ENCODE results near the gene SERPINB6.
"Not testable (repeated sequence)": the region's sequence is repeated elsewhere in the genome, so short reads cannot be mapped to it uniquely, and the experiment has no call there.

The SERPINB6 gene

GRCh38 chr6:3007571-3007970, 36.2 kb upstream of the SERPINB6 start:
- TF ChIP-seq GATA1 (IDR thresholded peaks at IDR 0.05; ENCODE audit: low read depth, low read length) = no peak
- TF ChIP-seq POLR2A (IDR thresholded peaks at IDR 0.05; ENCODE audit: low read length) = no peak
- no peak for DNase-seq

GRCh38 chr6:3006476-3006875, 35.1 kb upstream of the SERPINB6 start:
- no peak for TF ChIP-seq GATA1 (IDR thresholded peaks at IDR 0.05; ENCODE audit: low read depth, low read length)
- TF ChIP-seq POLR2A (IDR thresholded peaks at IDR 0.05; ENCODE audit: low read length) = no peak
- DNase-seq = no peak

GRCh38 chr6:3005874-3006273, 34.5 kb upstream of the SERPINB6 start:
- TF ChIP-seq GATA1 (IDR thresholded peaks at IDR 0.05; ENCODE audit: low read depth, low read length) (no peak), POLR2A (IDR thresholded peaks at IDR 0.05; ENCODE audit: low read length) (no peak)
- DNase-seq = no peak

GRCh38 chr6:3005077-3005476, 33.7 kb upstream of the SERPINB6 start:
- DNase-seq = no peak
- TF ChIP-seq GATA1 (IDR thresholded peaks at IDR 0.05; ENCODE audit: low read depth, low read length) = no peak
- TF ChIP-seq POLR2A (IDR thresholded peaks at IDR 0.05; ENCODE audit: low read length) = no peak

- DNase-seq = not testable (repeated sequence)
These were observed 31.9 kb upstream of the SERPINB6 start for GRCh38 chr6:3003226-3003625.

GRCh38 chr6:3001773-3002293, 30.5 kb upstream of the SERPINB6 start:
- DNase-seq = peak; percentile 93 to 94
- no peak for TF ChIP-seq POLR2A (IDR thresholded peaks at IDR 0.05; ENCODE audit: low read length)
- TF ChIP-seq GATA1 (IDR thresholded peaks at IDR 0.05; ENCODE audit: low read depth, low read length) = no peak

- DNase-seq = no peak
- no peak for TF ChIP-seq POLR2A (IDR thresholded peaks at IDR 0.05; ENCODE audit: low read length)
- TF ChIP-seq GATA1 (IDR thresholded peaks at IDR 0.05; ENCODE audit: low read depth, low read length) = no peak
These were observed 29.9 kb upstream of the SERPINB6 start for GRCh38 chr6:3001146-3001772.

GRCh38 chr6:2999618-3000557, 28.5 kb upstream of the SERPINB6 start, which contains the start of gene NQO2:
TSS of gene NQO2 (plus strand) at chr6:2999894. CDS start at chr6:3006553, 6,659 bp downstream.
- peak; percentile 86 for TF ChIP-seq POLR2A (IDR thresholded peaks at IDR 0.05; ENCODE audit: low read length)
- no peak for TF ChIP-seq GATA1 (IDR thresholded peaks at IDR 0.05; ENCODE audit: low read depth, low read length)
- peak; percentile 95 to 96 for DNase-seq

- TF ChIP-seq POLR2A (IDR thresholded peaks at IDR 0.05; ENCODE audit: low read length) (no peak), GATA1 (IDR thresholded peaks at IDR 0.05; ENCODE audit: low read depth, low read length) (no peak)
- DNase-seq = peak; percentile 85 to 94
These were observed 27.7 kb upstream of the SERPINB6 start for GRCh38 chr6:2998998-2999617.

GRCh38 chr6:2998249-2998997, 27.1 kb upstream of the SERPINB6 start:
- peak; percentile 53 to 68 for DNase-seq

- peak in 1 of 2 experiments; percentile 31 for DNase-seq
- no peak for TF ChIP-seq POLR2A (IDR thresholded peaks at IDR 0.05; ENCODE audit: low read length)
- no peak for TF ChIP-seq GATA1 (IDR thresholded peaks at IDR 0.05; ENCODE audit: low read depth, low read length)
These were observed 22.5 kb upstream of the SERPINB6 start for GRCh38 chr6:2993755-2994317.

- DNase-seq = no peak
- TF ChIP-seq POLR2A (IDR thresholded peaks at IDR 0.05; ENCODE audit: low read length) (no peak), GATA1 (IDR thresholded peaks at IDR 0.05; ENCODE audit: low read depth, low read length) (no peak)
These were observed 21.1 kb upstream of the SERPINB6 start for GRCh38 chr6:2992330-2992979.

Measured in erythroblast (primary cell).